Esophagus (tissue), 2 donors: ENCODE measurements around the gene TRIM17. TPM values are rescaled to one million over a fixed set of nuclear protein-coding genes. Genes with fewer than 3 reads are reported as not detected.

Source experiments
- H3K27ac ChIP-seq, 2 donors: one replicate each; pipeline ENCODE4 v1.5.1; 2013; ENCODE audit warnings: low read depth in 2 of 2, mild to moderate bottlenecking in 2 of 2, inconsistent platforms in 1 of 2, low read length in 1 of 2, moderate library complexity in 1 of 2
- H3K27me3 ChIP-seq, 2 donors: one replicate each; pipeline ENCODE4 v1.6.1; 2013; ENCODE audit warnings: low read length in 2 of 2, control low read depth in 1 of 2, mild to moderate bottlenecking in 1 of 2; ENCODE audit not compliant: insufficient read depth in 2 of 2, control insufficient read depth in 1 of 2
- H3K36me3 ChIP-seq, 2 donors: one replicate each; pipeline ENCODE4 v1.6.1; 2013; ENCODE audit warnings: low read length in 1 of 2; ENCODE audit not compliant: control insufficient read depth in 2 of 2, insufficient read depth in 2 of 2
- H3K4me1 ChIP-seq, 2 donors: one replicate each; pipeline ENCODE4 v1.6.1; 2013; ENCODE audit warnings: low read length in 1 of 2; ENCODE audit not compliant: control insufficient read depth in 2 of 2, insufficient read depth in 2 of 2
- H3K4me3 ChIP-seq, 2 donors: one replicate each; pipeline ENCODE4 v1.5.1; 2013; ENCODE audit warnings: low read length in 2 of 2, mild to moderate bottlenecking in 2 of 2, low read depth in 1 of 2, moderate library complexity in 1 of 2
- H3K9me3 ChIP-seq, 2 donors: one replicate each; pipeline ENCODE4 v1.6.1; 2013; ENCODE audit warnings: mild to moderate bottlenecking in 2 of 2, low read depth in 1 of 2, low read length in 1 of 2, moderate library complexity in 1 of 2; ENCODE audit not compliant: control insufficient read depth in 2 of 2, insufficient read depth in 1 of 2
- WGBS, 2 donors: extraction: QIAGEN DNeasy Blood & Tissue Kit; methylation state at CpG; one replicate each; pipeline ENCODE4 v1.1.7; 2013; 5-methylcytosine and 5-hydroxymethylcytosine counted together
- polyA plus RNA-seq, 2 donors: library from polyadenylated mRNA; stranded (reverse); fragments of 200-250 nt; gene quantifications; one replicate each; pipeline ENCODE4 v1.2.3, GENCODE V29; 2013
- donor health status: healthy with polysubstance abuse.
- donor health status: Bipolar disorder and iron deficiency.

Gene TRIM17
- polyA plus RNA-seq, 2 donors, result 1.1 to 1.8 TPM

DNA sequence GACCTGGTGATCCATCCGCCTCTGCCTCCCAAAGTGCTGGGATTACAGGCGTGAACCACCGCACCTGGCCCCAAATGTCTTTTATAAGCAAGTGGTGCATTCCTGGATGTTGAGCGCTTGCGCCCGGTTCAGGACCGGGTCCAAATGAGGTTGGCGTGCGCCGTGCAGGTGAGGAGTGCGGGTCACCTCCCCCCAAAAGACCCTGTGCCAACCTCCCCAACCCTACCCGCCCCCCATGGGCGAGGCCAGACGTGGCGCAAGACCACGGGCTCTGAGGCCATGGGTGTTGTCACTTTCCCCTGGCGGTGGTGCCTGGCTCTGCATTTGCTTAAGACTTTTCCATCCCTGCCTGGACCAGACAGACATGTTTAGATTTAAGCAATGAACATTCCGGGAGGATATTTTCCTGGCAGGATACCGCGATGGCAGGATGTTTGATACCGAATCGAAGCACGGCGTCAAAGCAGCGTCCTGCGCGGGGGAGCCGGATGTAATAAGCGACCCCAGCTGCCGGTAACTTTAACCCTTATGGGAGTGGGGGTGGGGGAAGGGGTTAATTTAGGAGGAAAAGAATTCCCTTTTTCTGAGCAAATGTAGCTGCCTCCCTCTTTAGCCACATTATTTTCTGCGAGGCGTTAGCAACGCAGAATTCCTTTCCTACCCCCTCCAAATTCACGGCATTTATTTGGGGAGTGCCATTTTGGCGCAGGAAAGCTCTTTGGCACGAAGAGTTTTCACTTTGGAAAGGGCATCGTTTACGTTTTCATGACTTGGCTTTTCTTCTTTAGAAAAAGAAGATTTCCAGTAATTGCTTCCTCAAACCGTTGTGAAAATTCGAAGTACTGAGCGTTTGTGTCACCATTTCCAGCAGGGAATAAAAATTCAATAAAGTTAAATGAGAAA, 42.7 kb upstream of the TRIM17 start:
- Histone ChIP-seq H3K9me3 (no peaks in the 10 kb centered on the region), H3K27ac (peak overlapping the region; percentile 45 to 53), H3K27me3 (no peaks in the 10 kb centered on the region), H3K36me3 (no peaks in the 10 kb centered on the region), H3K4me1 (peaks cover under 1 to 11% of the 10 kb centered on the region in 2 donors), H3K4me3 (peak overlapping the region; percentile 52 to 56)
- WGBS, 2 donors, result 6 to 7% methylated on average over 41 of the region's 41 CpGs

DNA sequence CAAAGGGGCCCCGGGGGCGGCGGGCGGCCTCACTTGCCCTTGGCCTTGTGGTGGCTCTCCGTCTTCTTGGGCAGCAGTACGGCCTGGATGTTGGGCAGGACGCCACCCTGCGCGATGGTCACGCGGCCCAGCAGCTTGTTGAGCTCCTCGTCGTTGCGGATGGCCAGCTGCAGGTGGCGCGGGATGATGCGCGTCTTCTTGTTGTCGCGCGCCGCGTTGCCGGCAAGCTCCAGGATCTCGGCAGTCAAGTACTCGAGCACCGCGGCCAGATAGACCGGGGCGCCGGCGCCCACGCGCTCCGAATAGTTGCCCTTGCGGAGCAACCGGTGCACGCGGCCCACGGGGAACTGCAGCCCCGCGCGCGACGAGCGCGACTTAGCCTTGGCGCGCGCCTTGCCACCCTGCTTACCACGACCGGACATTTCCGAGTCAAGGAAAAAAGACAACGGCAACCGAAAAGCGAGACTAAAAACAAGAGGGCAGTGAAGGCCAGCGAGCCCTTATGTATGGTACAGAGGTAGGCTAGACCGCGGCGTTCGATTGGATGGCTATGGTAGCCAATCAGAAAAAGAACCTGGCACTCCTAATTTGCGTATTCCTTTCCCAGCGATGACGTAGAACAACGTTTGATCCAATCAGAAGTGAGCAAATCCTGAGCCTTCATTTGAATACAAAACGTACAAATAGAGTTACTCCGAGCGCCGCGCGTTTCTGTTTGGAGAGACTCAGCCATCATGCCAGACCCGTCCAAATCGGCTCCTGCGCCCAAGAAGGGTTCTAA, 40.9 kb upstream of the TRIM17 start:
- Histone ChIP-seq H3K4me1 (peaks cover 0 to 3% of the 10 kb centered on the region in 2 donors), H3K4me3 (peak overlapping the region; percentile 52 to 59), H3K36me3 (no peaks in the 10 kb centered on the region), H3K27me3 (no peaks in the 10 kb centered on the region), H3K9me3 (no peaks in the 10 kb centered on the region), H3K27ac (peak overlapping the region; percentile 90 to 95)
- WGBS, 2 donors, result 1% methylated on average over 74 of the region's 74 CpGs

DNA sequence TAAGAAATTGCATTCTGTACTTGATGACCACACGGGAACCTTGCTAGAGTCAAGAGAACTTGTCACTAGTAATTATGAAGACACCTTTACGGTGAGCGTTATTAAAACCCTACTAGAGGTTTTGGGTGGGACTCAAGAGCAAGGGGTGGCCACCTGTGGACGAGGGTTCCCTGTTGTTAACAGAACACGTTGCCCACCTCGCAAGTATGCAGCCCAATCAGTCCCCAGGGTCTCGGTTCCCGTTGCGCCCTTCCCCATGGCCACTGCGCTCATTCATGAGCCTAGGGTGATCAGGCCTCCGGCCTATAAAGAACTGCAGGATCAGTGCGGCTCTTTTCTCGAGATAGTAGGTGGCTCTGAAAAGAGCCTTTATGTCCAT, 40.3 kb upstream of the TRIM17 start:
- Histone ChIP-seq H3K27me3 (no peaks in the 10 kb centered on the region), H3K36me3 (no peaks in the 10 kb centered on the region), H3K27ac (peak overlapping the region; percentile 86 to 91), H3K4me3 (peak overlapping the region; percentile 52 to 59), H3K9me3 (no peaks in the 10 kb centered on the region), H3K4me1 (peaks cover 0 to 3% of the 10 kb centered on the region in 2 donors)
- WGBS, 2 donors, result 14 to 15% methylated on average over 13 of the region's 13 CpGs

DNA sequence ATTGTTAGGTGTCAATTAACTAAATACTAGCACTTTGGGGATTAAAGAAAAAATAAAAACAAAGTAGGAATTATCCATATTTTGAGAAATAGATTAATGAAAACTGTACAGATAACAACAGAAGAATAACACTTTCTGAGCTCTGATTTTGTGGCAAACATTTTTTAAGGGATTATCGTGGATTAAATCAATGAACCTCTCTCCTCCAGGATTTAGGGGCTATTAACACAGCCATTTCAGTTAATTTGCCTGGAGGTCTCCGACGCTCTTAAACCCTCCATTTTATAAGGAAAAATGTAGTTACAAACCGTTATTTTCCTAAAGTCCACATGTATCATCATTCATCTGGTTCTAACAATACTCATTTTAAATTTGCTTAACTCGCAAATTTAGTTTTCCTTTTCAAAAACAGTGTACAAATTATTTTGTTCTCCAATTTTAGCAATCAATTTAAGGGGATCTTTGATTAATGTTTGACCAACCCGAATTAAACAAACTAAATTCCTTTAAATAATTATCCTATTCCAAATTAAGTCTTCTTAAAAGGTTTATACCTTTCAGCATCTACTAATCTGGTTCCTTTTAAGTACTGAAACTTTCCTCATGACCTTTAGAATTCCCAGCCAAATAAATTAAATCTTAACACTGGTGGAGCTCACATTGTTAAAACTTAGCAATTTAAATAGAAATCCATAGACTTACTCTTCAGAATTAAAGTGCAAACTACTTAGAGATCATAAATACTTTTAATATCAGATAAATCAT, 39.8 kb upstream of the TRIM17 start:
- H3K36me3 ChIP-seq, result no peaks in the 10 kb centered on the region
- peaks cover 0 to 3% of the 10 kb centered on the region in 2 donors for H3K4me1 ChIP-seq
- 72 to 74% methylated on average over 6 of the region's 6 CpGs for WGBS, 2 donors
- no peak overlapping the region for H3K27ac ChIP-seq
- H3K27me3 ChIP-seq, result no peaks in the 10 kb centered on the region
- H3K9me3 ChIP-seq, result no peaks in the 10 kb centered on the region
- peak overlapping the region in 1 of 2 donors; percentile 52 for H3K4me3 ChIP-seq

DNA sequence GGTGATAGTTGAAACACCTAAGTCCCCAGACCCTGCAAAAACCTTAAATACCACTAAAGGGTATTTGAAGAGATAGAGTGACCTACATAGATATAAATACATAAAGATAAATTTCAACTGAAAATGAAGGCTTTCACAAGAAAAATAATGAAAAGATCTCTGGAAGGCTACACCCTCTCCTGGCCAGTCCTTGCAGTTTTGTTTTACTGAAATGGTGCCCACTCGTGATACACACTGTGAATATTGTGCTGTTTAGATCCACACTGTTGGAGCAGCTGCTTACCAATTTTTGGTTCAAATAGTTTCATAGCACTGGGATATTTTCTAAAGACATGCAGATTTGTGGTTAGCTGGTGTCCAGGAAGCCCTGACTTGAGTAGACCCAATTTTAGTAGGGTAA, 39.1 kb upstream of the TRIM17 start:
- Histone ChIP-seq H3K4me3 (no peak overlapping the region), H3K9me3 (no peaks in the 10 kb centered on the region), H3K4me1 (peaks cover 0 to 3% of the 10 kb centered on the region in 2 donors), H3K36me3 (no peaks in the 10 kb centered on the region), H3K27ac (no peak overlapping the region), H3K27me3 (no peaks in the 10 kb centered on the region)
- WGBS, 2 donors, result 44 to 47% methylated on average over 1 of the region's 1 CpG

DNA sequence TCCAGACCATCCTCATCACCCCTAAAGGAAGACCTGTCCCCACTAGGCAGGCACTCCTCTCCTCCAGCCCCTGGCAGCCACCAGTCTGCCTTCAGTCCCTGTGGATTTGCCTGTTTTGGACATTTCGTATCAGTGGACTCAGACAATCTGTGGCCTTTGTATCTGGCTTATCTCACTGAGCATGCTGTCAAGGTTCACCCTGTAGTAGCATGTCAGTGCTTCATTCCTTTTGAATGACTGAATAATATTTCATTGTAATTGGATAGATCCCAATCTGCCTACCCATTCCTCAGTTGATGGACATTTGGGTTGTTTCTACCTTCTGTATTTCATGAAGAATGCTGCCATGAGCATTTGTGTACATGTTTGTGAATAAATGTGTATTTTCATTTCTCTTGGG, 37.6 kb upstream of the TRIM17 start:
- Histone ChIP-seq H3K4me3 (no peak overlapping the region), H3K27me3 (no peaks in the 10 kb centered on the region), H3K4me1 (peaks cover 0 to 3% of the 10 kb centered on the region in 2 donors), H3K27ac (no peak overlapping the region), H3K36me3 (no peaks in the 10 kb centered on the region), H3K9me3 (peaks cover 0 to 3% of the 10 kb centered on the region in 2 donors)
- 77 to 82% methylated on average over 1 of the region's 1 CpG for WGBS, 2 donors

DNA sequence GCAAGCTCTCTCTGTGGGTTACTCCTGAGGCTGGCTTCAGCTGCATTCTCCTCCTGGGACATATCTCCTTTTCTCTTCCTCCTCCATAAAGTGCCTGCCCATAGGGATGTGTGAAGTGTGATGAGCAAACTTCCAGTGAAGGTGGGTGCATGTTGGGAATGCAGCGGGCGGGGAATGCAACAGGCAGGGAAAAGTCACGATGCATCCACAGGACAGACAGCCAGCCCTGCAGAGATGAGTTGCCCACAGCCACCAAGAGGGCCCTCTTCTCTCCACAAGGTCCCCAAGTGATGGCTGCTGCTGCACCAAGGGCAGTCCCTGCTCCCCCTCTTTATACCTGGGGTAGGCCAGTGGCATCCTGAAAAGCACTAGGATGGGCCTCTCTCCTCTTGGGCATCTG, 37.0 kb upstream of the TRIM17 start:
- WGBS, 2 donors, result 96 to 98% methylated on average over 3 of the region's 3 CpGs
- Histone ChIP-seq H3K9me3 (peaks cover 0 to 3% of the 10 kb centered on the region in 2 donors), H3K4me3 (no peak overlapping the region), H3K36me3 (no peaks in the 10 kb centered on the region), H3K4me1 (peaks cover 0 to 3% of the 10 kb centered on the region in 2 donors), H3K27me3 (no peaks in the 10 kb centered on the region), H3K27ac (no peak overlapping the region)

DNA sequence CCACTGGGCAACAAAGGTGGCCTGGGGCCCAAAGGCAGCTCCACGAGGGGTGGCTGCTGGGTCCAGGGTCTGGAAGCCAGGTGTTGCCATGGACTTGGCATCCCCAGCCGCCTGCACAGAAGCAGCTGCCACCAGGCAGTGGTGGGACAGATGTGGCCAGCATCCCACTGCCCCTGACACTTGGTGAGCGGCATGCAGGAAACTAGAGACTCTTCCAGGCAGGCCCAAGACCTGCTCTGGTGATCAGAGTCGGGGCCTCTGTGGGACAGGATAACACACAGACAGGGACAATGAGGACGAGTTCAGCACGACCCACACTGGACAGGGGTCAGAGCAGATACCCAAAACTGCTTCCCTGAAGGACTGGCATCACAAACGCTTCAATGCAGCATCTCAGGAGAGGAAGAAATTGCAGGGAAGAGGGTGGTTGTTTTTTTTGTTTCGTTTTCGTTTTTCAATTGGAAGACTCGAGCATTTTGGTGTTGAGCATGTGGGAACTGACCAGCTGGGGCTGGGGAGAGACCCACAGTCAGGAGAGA, 36.4 kb upstream of the TRIM17 start:
- Histone ChIP-seq H3K4me1 (no peaks in the 10 kb centered on the region), H3K27me3 (no peaks in the 10 kb centered on the region), H3K9me3 (peaks cover 0 to 3% of the 10 kb centered on the region in 2 donors), H3K27ac (no peak overlapping the region), H3K36me3 (no peaks in the 10 kb centered on the region), H3K4me3 (no peak overlapping the region)
- 81 to 88% methylated on average over 10 of the region's 10 CpGs for WGBS, 2 donors
